Gastrocnemius medialis (tissue), 4 donors: ENCODE measurements around the gene HS3ST4. TPM values are rescaled to one million over a fixed set of nuclear protein-coding genes. Genes with fewer than 3 reads are reported as not detected.

Experiments used
- ATAC-seq, 2 donors: fragments of 150-250 bp; one replicate each; pipeline ENCODE4 v1.9.1; 2016
- DNase-seq, 2 donors: peaks; one replicate each; pipeline ENCODE4 v3.0.0-alpha.2; 2019
- H3K27ac ChIP-seq, 4 donors: fragments of 200-600 bp; sonication (generic); 1 replicate in 1 of 4; 2 replicates in 3 of 4; pipeline ENCODE4 v1.5.1; 2016 to 2018; ENCODE audit warnings: mild to moderate bottlenecking in 2 of 4, moderate library complexity in 1 of 4
- H3K27me3 ChIP-seq, 3 donors: fragments of 200-600 bp; sonication (generic) in 2 of 3; 1 replicate in 1 of 3; 2 replicates in 2 of 3; pipeline versions ENCODE4 v1.5.1 to v1.6.0; 2016 to 2019; ENCODE audit warnings: mild to moderate bottlenecking in 1 of 3, moderate library complexity in 1 of 3
- H3K36me3 ChIP-seq, 2 donors: fragments of 200-600 bp; sonication (generic) in 1 of 2; one replicate each; pipeline ENCODE4 v1.5.1; 2017 to 2018
- H3K4me1 ChIP-seq, 2 donors: fragments of 200-600 bp; sonication (generic) in 1 of 2; one replicate each; pipeline ENCODE4 v1.5.1; 2016 to 2017; ENCODE audit warnings: mild to moderate bottlenecking in 2 of 2
- H3K4me3 ChIP-seq, 4 donors: fragments of 200-600 bp; sonication (generic) in 3 of 4; 1 replicate in 1 of 4; 2 replicates in 3 of 4; pipeline ENCODE4 v1.5.1; 2016 to 2019; ENCODE audit warnings: mild to moderate bottlenecking in 2 of 4
- H3K9me3 ChIP-seq, 3 donors: fragments of 200-600 bp; sonication (generic) in 2 of 3; 1 replicate in 1 of 3; 2 replicates in 2 of 3; pipeline ENCODE4 v1.5.1; 2016 to 2019
- CTCF ChIP-seq, 5 experiments: fragments of 450-650 bp in 3 of 5; fragments of 200-600 bp in 2 of 5; sonication (generic) in 2 of 5; IDR thresholded peaks in 4 of 5; conservative IDR thresholded peaks in 1 of 5; 1 replicate in 4 of 5; 2 replicates in 1 of 5; pipeline ENCODE4 v1.5.1; 2016 to 2019; ENCODE audit warnings: antibody characterized with exemption in 5 of 5, mild to moderate bottlenecking in 3 of 5, moderate library complexity in 3 of 5
- POLR2A ChIP-seq, 2 donors: fragments of 450-650 bp; IDR thresholded peaks; one replicate each; pipeline ENCODE4 v1.6.1; 2017; ENCODE audit warnings: antibody characterized with exemption in 2 of 2, mild to moderate bottlenecking in 2 of 2, moderate library complexity in 2 of 2
- in situ Hi-C, 4 donors: fragments of 200-750 bp; cut with MboI; loops; one replicate each; pipeline versions ENCODE4 v1.15.0 to v1.8.0; 2017; ENCODE audit warnings: low sequenced_read_pairs in 4 of 4
- intact Hi-C: fragments of 100-400 bp; cut with DNase I; formaldehyde crosslinking; loops from one replicate; pipeline ENCODE4 v1.15.1; 2023; ENCODE audit warnings: low total_unique reads
- total RNA-seq, 4 donors: library from RNA; depleted of rRNA; stranded (reverse); fragments of >200 nt; gene quantifications; one replicate each; pipeline versions ENCODE4 v1.1.0 to v1.2.3, GENCODE V29; 2016

HS3ST4 gene
- total RNA-seq, 4 donors from 2014 or later, result not detected

GRCh38 chr16:25693631-25694030, 1.9 kb downstream of the HS3ST4 start:
- Histone ChIP-seq H3K36me3 (no peaks in the 10 kb centered on the region), H3K9me3 (no peaks in the 10 kb centered on the region), H3K4me3 (no peak overlapping the region), H3K27ac (no peak overlapping the region), H3K27me3 (peaks cover 36 to 42% (median 42%) of the 10 kb centered on the region in 3 donors), H3K4me1 (no peaks in the 10 kb centered on the region)
- DNase-seq, result no peak
- in situ Hi-C loops (no loop called here), intact Hi-C loops (no loop called here)
- ATAC-seq, result no peak
- TF ChIP-seq POLR2A (IDR thresholded peaks at IDR 0.05) (no peak), CTCF (IDR thresholded peaks at IDR 0.05 in 4 of 5, conservative IDR thresholded peaks at IDR 0.05 in 1 of 5) (no peak)

- TF ChIP-seq CTCF (IDR thresholded peaks at IDR 0.05 in 4 of 5, conservative IDR thresholded peaks at IDR 0.05 in 1 of 5), result no peak
- TF ChIP-seq POLR2A (IDR thresholded peaks at IDR 0.05), result no peak
- no peak overlapping the region for H3K4me3 ChIP-seq
- in situ Hi-C loops (no loop called here), intact Hi-C loops (no loop called here)
- no peak for ATAC-seq
- DNase-seq, result no peak
- H3K4me1 ChIP-seq, result no peaks in the 10 kb centered on the region
- no peak overlapping the region for H3K27ac ChIP-seq
- H3K36me3 ChIP-seq, result no peaks in the 10 kb centered on the region
- no peaks in the 10 kb centered on the region for H3K9me3 ChIP-seq
- H3K27me3 ChIP-seq, result peaks cover 12 to 20% (median 17%) of the 10 kb centered on the region in 3 donors
Observed at GRCh38 chr16:25699069-25699468, 7.3 kb downstream of the HS3ST4 start.

- Histone ChIP-seq H3K27ac (no peak overlapping the region), H3K27me3 (peaks cover 5 to 6% (median 6%) of the 10 kb centered on the region in 3 donors), H3K4me3 (no peak overlapping the region), H3K4me1 (no peaks in the 10 kb centered on the region), H3K9me3 (no peaks in the 10 kb centered on the region), H3K36me3 (no peaks in the 10 kb centered on the region)
- intact Hi-C loops (no loop called here), in situ Hi-C loops (no loop called here)
- ATAC-seq (no peak), DNase-seq (no peak)
- TF ChIP-seq CTCF (IDR thresholded peaks at IDR 0.05 in 4 of 5, conservative IDR thresholded peaks at IDR 0.05 in 1 of 5), result no peak
- no peak for TF ChIP-seq POLR2A (IDR thresholded peaks at IDR 0.05)
Observed at GRCh38 chr16:25700547-25700946, 8.8 kb downstream of the HS3ST4 start.

GRCh38 chr16:25707553-25707952, 15.8 kb downstream of the HS3ST4 start:
- H3K4me3 ChIP-seq, result no peak overlapping the region
- no peak overlapping the region for H3K27ac ChIP-seq
- H3K9me3 ChIP-seq, result no peaks in the 10 kb centered on the region
- H3K27me3 ChIP-seq, result no peaks in the 10 kb centered on the region
- no peaks in the 10 kb centered on the region for H3K4me1 ChIP-seq
- H3K36me3 ChIP-seq, result no peaks in the 10 kb centered on the region
- in situ Hi-C loops (no loop called here), intact Hi-C loops (no loop called here)
- no peak for TF ChIP-seq CTCF (IDR thresholded peaks at IDR 0.05 in 4 of 5, conservative IDR thresholded peaks at IDR 0.05 in 1 of 5)
- no peak for TF ChIP-seq POLR2A (IDR thresholded peaks at IDR 0.05)
- no peak for DNase-seq
- no peak for ATAC-seq

GRCh38 chr16:25707982-25708583, 16.3 kb downstream of the HS3ST4 start:
- Histone ChIP-seq H3K36me3 (no peaks in the 10 kb centered on the region), H3K4me1 (no peaks in the 10 kb centered on the region), H3K4me3 (no peak overlapping the region), H3K9me3 (no peaks in the 10 kb centered on the region), H3K27ac (no peak overlapping the region), H3K27me3 (no peaks in the 10 kb centered on the region)
- TF ChIP-seq CTCF (IDR thresholded peaks at IDR 0.05 in 4 of 5, conservative IDR thresholded peaks at IDR 0.05 in 1 of 5), result no peak
- TF ChIP-seq POLR2A (IDR thresholded peaks at IDR 0.05), result no peak
- DNase-seq (no peak), ATAC-seq (no peak)
- intact Hi-C loops, result no loop called here
- in situ Hi-C loops, result no loop called here
